Esophagus (tissue), 2 donors: Measurements from ENCODE around the gene TOM1L2. TPM values are rescaled to one million over a fixed set of nuclear protein-coding genes. Genes with fewer than 3 reads are reported as not detected.
"Not testable (repeated sequence)": the region's sequence is repeated elsewhere in the genome, so short reads cannot be mapped to it uniquely, and the experiment has no call there.

Experiments
- H3K27ac ChIP-seq, 2 donors: one replicate each; pipeline ENCODE4 v1.5.1; 2013; ENCODE audit warnings: low read depth in 2 of 2, mild to moderate bottlenecking in 2 of 2, inconsistent platforms in 1 of 2, low read length in 1 of 2, moderate library complexity in 1 of 2
- H3K27me3 ChIP-seq, 2 donors: one replicate each; pipeline ENCODE4 v1.6.1; 2013; ENCODE audit warnings: low read length in 2 of 2, control low read depth in 1 of 2, mild to moderate bottlenecking in 1 of 2; ENCODE audit not compliant: insufficient read depth in 2 of 2, control insufficient read depth in 1 of 2
- H3K36me3 ChIP-seq, 2 donors: one replicate each; pipeline ENCODE4 v1.6.1; 2013; ENCODE audit warnings: low read length in 1 of 2; ENCODE audit not compliant: control insufficient read depth in 2 of 2, insufficient read depth in 2 of 2
- H3K4me1 ChIP-seq, 2 donors: one replicate each; pipeline ENCODE4 v1.6.1; 2013; ENCODE audit warnings: low read length in 1 of 2; ENCODE audit not compliant: control insufficient read depth in 2 of 2, insufficient read depth in 2 of 2
- H3K4me3 ChIP-seq, 2 donors: one replicate each; pipeline ENCODE4 v1.5.1; 2013; ENCODE audit warnings: low read length in 2 of 2, mild to moderate bottlenecking in 2 of 2, low read depth in 1 of 2, moderate library complexity in 1 of 2
- H3K9me3 ChIP-seq, 2 donors: one replicate each; pipeline ENCODE4 v1.6.1; 2013; ENCODE audit warnings: mild to moderate bottlenecking in 2 of 2, low read depth in 1 of 2, low read length in 1 of 2, moderate library complexity in 1 of 2; ENCODE audit not compliant: control insufficient read depth in 2 of 2, insufficient read depth in 1 of 2
- WGBS, 2 donors: extraction: QIAGEN DNeasy Blood & Tissue Kit; methylation state at CpG; one replicate each; pipeline ENCODE4 v1.1.7; 2013; 5-methylcytosine and 5-hydroxymethylcytosine counted together
- polyA plus RNA-seq, 2 donors: library from polyadenylated mRNA; stranded (reverse); fragments of 200-250 nt; gene quantifications; one replicate each; pipeline ENCODE4 v1.2.3, GENCODE V29; 2013
- donor health status: healthy with polysubstance abuse.
- donor health status: Bipolar disorder and iron deficiency.

The TOM1L2 gene
- polyA plus RNA-seq, 2 donors, result 49.9 to 83.2 TPM

DNA sequence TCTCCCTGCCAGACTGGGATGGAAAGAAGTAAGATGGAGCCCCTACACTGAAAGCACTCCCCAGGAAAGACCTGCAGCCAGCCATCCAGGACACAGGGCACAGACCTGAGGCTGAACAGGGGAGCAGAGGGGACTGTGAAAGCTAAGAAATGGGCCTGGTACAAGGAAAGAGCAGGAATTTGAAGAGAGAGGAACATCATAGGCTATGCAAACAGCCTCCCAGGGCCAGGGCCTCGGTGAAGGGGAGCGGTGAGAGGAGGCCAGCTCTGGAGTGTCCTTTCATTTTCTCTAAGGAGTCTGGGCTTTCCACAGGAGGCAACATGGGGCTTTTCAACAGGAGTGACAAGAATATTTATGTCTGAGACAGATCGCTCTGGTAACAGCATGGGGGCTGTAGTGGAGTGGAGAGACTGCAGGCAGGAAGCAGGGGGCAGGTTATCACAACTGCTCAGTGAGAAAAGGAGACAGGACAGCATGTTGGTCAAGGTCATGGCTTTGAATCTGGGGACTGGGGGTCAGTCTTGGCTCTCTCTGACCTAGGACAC lies 50.1 kb downstream of the TOM1L2 start:
- no peaks in the 10 kb centered on the region for H3K27me3 ChIP-seq
- H3K27ac ChIP-seq, result peak overlapping the region; percentile 88 to 93
- H3K4me3 ChIP-seq, result no peak overlapping the region
- WGBS, 2 donors, result 81% methylated on average over 3 of the region's 3 CpGs
- H3K4me1 ChIP-seq, result peaks cover 6 to 8% of the 10 kb centered on the region in 2 donors
- H3K36me3 ChIP-seq, result no peaks in the 10 kb centered on the region
- no peaks in the 10 kb centered on the region for H3K9me3 ChIP-seq

DNA sequence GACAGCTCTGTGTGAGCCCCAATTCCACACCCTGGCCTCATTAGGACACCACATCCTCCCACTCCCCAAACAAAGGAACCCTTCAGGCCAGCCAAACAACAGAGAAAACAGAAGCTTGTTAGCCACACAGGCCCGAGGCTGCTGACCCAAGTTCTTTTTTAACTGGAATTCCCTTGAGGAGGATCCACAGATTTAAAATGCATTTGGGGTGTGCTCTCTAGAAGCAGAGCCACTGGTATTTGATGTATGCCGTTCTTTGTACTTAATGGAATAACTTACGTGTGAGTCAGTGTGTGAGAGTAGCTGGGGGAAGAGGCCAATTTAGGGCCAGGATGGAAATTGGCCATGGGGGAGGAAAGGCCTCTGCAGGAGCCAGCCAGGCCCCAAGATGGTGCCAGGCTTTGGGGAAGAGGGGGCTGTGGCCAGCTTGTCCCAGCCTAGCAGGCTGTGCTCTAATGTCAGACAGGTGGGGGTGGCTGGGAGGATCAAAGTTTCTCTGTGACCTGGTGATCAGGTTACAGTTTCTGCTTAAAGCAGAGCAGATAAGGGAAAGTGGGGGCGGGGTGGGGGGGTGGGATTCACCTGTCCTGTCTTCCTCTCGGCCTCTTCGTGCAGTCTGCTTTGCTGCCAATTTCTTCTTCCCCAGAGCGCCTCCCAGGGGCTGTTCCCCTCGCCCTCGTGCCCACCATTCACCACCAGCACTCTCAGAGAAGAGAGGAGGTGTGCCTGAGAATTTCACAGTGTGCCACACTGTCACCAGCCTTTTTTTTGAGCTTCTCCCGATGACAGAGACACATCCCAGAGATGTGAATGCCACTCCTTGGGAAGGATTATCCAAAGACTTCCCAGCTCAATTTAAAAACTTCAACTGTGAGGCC lies 50.8 kb downstream of the TOM1L2 start:
- H3K27ac ChIP-seq, result peak overlapping the region; percentile 88 to 93
- H3K9me3 ChIP-seq, result no peaks in the 10 kb centered on the region
- no peaks in the 10 kb centered on the region for H3K27me3 ChIP-seq
- H3K4me3 ChIP-seq, result no peak overlapping the region
- no peaks in the 10 kb centered on the region for H3K36me3 ChIP-seq
- WGBS, 2 donors, result 46 to 49% methylated on average over 10 of the region's 10 CpGs
- peaks cover 5 to 8% of the 10 kb centered on the region in 2 donors for H3K4me1 ChIP-seq

DNA sequence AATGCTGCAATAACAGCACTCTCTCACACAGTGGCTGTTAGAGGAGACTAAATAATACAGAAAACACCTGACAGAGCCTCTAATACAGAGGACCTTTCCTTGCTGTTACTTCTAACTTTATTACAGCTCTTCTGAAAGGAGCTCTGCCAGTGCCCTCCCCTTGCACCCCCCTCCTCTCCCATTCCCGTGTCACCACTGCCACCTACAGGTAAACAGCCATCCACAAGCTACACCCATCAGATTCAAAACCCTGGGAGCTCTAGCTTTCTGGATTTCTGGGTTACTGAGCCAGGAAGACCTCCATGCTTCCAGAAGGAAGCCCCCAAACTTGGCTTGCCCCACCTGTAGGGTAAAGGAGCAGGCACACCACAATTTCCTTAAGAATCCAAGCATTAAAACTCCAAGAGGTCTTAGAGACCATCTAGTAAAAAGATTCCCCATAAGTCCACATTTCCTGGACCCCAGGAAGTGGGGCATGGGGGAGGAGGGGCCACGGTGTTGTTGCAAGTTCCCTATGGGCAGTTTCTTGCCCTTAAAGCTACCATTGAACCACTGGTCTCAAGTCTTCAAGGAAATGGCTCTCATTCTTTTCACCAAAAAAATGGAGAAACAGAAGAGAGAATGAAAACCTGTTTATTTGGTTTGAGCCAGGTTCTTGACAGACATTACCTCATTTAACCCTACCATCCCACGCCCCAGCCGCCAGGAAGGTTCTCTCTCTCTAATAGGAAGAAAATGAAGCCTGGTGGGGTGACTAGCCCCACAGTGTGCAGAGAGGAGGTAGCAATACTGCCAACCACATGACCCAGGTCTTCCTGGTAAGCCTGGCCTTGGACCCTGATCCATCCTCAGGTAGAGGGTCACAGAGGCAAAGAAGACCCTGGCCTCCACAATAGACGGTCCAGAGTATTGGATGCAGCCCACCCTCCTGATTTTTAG lies 52.8 kb downstream of the TOM1L2 start:
- Histone ChIP-seq H3K4me1 (peaks cover 7 to 8% of the 10 kb centered on the region in 2 donors), H3K4me3 (no peak overlapping the region), H3K9me3 (no peaks in the 10 kb centered on the region), H3K27ac (peak overlapping the region; percentile 36 to 79), H3K27me3 (no peaks in the 10 kb centered on the region), H3K36me3 (no peaks in the 10 kb centered on the region)
- WGBS, 2 donors, result 33 to 42% methylated on average over 5 of the region's 5 CpGs

DNA sequence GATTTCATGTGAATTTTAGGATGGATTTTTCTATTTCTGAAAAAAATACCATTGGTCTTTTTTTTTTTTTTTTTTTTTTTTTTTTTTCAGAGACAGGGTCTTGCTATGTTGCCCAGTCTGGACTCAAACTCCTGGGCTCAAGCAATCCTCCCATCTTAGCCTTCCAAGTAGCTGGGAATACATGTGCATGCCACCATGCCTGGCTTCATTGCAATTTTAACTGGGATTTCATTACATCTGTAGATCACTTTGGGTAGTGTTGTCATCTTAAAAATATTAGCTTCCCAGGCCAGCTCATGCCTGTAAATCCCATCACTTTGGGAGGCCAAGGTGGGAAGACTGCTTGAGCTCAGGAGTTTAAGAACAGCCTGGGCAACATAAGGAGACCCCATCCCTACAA lies 54.8 kb downstream of the TOM1L2 start:
- no peaks in the 10 kb centered on the region for H3K9me3 ChIP-seq
- no peaks in the 10 kb centered on the region for H3K36me3 ChIP-seq
- H3K27me3 ChIP-seq, result no peaks in the 10 kb centered on the region
- peaks cover 3 to 14% of the 10 kb centered on the region in 2 donors for H3K4me1 ChIP-seq
- H3K27ac ChIP-seq, result no peak overlapping the region
- no peak overlapping the region for H3K4me3 ChIP-seq

DNA sequence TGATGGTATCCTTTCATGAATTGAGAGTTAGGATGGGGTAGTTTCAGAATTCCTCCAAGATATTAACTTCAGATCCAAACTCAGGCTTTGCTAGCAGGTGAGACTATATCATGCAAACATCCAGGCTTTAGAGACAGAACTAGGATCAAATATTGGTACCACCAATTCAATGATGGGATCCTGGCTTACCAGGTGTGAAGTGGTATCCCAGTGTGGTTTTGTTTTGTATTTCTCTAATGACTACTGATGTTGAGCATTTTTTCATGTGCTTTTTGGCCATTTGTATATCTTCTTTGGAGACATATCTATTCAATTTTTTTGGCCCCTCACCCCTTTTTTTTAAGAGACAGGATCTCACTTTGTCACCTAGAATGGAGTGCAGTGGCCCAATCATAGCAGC lies 57.0 kb downstream of the TOM1L2 start:
- H3K9me3 ChIP-seq, result no peaks in the 10 kb centered on the region
- no peaks in the 10 kb centered on the region for H3K27me3 ChIP-seq
- peaks cover 0 to 13% of the 10 kb centered on the region in 2 donors for H3K4me1 ChIP-seq
- no peaks in the 10 kb centered on the region for H3K36me3 ChIP-seq
- no peak overlapping the region for H3K27ac ChIP-seq
- no peak overlapping the region for H3K4me3 ChIP-seq

DNA sequence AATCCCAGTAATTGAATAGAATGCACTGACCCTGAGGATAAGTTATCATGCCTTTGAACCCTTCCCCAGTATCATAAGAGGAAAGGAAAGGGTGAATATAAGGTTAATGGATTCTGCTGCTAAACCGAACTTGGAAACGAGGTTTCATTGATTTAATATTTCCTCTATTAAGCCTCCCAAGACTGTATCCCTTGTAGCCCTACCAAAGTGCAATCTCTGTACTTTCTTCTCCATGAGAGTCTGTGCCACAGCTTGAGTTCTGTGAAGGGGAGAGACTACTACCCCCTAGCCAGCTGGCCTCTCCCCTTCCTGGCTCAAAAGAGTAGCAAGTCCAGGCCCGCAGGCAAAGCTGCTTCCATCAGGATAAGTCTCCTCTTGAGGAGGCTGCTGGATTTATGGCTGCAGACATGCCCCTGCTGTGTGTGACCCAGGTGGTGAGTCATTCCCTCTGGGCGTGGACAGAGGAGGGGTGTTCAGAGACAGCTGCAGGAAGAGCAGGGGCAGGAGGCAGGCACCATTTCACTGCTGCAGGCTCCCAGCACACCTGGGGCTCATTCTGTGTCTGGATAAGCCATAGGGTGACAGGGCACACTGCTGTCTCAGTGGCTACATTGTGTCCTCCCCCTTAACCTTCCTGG lies 58.4 kb downstream of the TOM1L2 start:
- no peaks in the 10 kb centered on the region for H3K9me3 ChIP-seq
- H3K4me1 ChIP-seq, result peaks cover 0 to 13% of the 10 kb centered on the region in 2 donors
- no peak overlapping the region for H3K4me3 ChIP-seq
- 14 to 32% methylated on average over 4 of the region's 4 CpGs for WGBS, 2 donors
- H3K36me3 ChIP-seq, result no peaks in the 10 kb centered on the region
- H3K27me3 ChIP-seq, result no peaks in the 10 kb centered on the region
- peak overlapping the region; percentile 88 to 91 for H3K27ac ChIP-seq

DNA sequence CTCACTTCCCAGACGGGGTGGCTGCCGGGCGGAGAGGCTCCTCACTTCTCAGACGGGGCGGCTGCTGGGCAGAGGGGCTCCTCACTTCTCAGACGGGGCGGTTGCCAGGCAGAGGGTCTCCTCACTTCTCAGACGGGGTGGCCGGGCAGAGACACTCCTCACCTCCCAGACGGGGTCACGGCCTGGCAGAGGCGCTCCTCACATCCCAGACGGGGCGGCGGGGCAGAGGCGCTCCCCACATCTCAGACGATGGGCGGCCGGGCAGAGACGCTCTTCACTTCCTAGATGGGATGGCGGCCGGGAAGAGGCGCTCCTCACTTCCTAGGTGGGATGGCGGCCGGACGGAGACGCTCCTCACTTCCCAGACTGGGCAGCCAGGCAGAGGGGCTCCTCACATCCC lies 59.9 kb downstream of the TOM1L2 start:
- H3K27me3 ChIP-seq, H3K9me3 ChIP-seq, H3K4me3 ChIP-seq, H3K27ac ChIP-seq, H3K36me3 ChIP-seq: not testable (repeated sequence)
- 97 to 98% methylated on average over 7 to 22 of the region's 27 CpGs for WGBS, 2 donors
- H3K4me1 ChIP-seq, result peaks cover 1 to 13% of the 10 kb centered on the region in 2 donors

DNA sequence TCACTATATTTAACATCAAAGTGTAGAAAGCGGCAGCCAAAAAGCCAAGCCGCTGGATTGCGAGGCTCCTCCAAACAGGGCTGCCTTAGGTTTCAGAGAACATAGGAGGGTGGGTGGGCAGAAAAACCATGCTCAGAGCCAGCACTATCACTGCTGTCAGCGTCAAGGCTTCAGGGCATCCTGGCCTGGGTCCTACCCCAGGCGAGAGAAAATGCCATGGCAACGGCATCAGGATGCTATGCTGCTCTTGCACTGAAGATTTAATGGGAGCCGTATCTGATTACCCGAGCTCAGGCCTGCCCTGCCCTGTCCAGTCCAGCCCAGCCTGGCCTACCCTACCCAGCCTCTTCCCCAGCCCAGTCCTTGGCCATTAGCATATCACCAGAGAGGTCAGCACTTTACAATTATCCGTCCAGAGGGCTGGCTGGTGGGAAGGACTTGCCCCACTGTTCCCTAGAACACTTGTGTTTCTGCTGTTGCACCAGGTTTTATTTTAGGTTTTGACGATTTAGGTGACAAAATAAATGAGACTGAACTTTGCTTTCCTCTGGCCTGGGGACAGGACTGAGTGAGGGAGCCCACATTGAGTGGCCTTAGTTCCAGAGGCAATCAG lies 61.1 kb downstream of the TOM1L2 start:
- Histone ChIP-seq H3K27me3 (no peaks in the 10 kb centered on the region), H3K9me3 (no peaks in the 10 kb centered on the region), H3K27ac (peak overlapping the region in 1 of 2 donors; percentile 16), H3K4me3 (no peak overlapping the region), H3K4me1 (peaks cover 3 to 13% of the 10 kb centered on the region in 2 donors), H3K36me3 (peaks cover 0 to 6% of the 10 kb centered on the region in 2 donors)
- 56 to 61% methylated on average over 10 of the region's 10 CpGs for WGBS, 2 donors

DNA sequence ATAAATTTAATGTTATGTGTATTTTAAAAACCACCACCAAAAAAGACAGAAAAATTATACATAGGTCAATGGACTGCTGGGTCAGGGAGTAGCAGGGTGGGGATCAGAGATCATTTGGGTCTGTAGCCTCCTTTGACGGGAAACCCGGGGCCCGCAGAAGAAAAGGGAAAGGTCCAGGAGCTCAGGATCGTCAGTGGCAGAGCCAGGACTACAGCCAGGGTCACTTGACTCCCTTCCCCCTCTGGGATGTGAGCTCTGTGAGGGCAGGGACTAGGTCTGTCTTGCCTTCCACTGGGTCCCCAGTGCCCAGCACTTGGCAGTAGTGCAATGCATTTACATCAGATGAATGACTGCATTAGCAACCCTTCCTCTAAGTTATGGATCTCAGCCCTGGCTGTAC lies 62.1 kb downstream of the TOM1L2 start:
- Histone ChIP-seq H3K27me3 (no peaks in the 10 kb centered on the region), H3K27ac (no peak overlapping the region), H3K4me3 (no peak overlapping the region), H3K9me3 (no peaks in the 10 kb centered on the region), H3K4me1 (peaks cover 3 to 13% of the 10 kb centered on the region in 2 donors), H3K36me3 (peaks cover 0 to 6% of the 10 kb centered on the region in 2 donors)
- WGBS, 2 donors, result 74 to 77% methylated on average over 4 of the region's 4 CpGs
